Suprapubic skin (tissue), 4 donors: Measurements from ENCODE around the gene ANXA3.

Experiments
- EP300 ChIP-seq: sonication (generic); formaldehyde crosslinking; IDR thresholded peaks from one replicate; pipeline ENCODE4 v1.6.1; 2017; ENCODE audit warnings: antibody characterized with exemption
- POLR2A ChIP-seq, 2 donors: fragments of 450-650 bp; IDR thresholded peaks; one replicate each; pipeline ENCODE4 v1.6.1; 2017; ENCODE audit warnings: antibody characterized with exemption in 2 of 2, mild to moderate bottlenecking in 2 of 2, moderate library complexity in 2 of 2
- POLR2AphosphoS5 ChIP-seq, 3 donors: sonication (generic); formaldehyde crosslinking; IDR thresholded peaks; one replicate each; pipeline ENCODE4 v1.6.1; 2017; ENCODE audit warnings: antibody characterized with exemption in 3 of 3
- TF ChIP-seq, protein P1 (sequence below), 2 donors: fragments of 200-600 bp in 1 of 2; fragments of 450-650 bp in 1 of 2; sonication (generic) in 1 of 2; IDR thresholded peaks; one replicate each; pipeline ENCODE4 v1.5.1; 2016 to 2019; ENCODE audit warnings: antibody characterized with exemption in 2 of 2, mild to moderate bottlenecking in 1 of 2, moderate library complexity in 1 of 2

DNA sequence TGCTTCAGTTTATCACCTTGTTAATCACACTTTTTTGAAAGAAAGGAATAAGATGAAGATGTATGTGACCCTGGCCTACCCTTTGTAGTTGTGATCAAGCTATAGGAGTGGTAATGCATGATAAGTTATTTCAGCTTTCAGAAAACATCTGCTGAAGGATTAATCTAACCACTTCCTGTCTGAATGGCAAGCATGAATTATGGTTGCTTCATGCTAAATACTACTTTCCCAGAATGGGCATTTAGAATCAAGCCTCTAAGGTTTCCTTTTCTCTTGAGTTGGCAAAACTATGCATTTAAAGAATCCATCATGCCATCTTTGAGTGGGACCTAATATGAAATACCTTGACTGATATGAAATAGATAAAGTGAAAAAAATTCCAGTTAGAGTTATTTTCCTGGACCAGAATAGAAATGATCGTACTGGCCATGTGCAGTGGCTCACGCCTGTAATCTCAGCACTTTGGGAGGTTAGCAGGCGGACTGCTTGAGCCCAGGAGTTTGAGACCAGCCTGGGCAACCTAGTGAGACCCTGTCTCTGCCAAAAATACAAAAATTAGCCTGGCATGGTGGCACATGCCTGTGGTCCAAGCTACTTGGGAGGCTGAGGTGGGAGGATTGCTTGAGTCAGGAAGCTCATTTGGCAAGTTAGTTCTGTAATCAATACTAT, 59.1 kb downstream of the ANXA3 start:
- TF ChIP-seq POLR2A (IDR thresholded peaks at IDR 0.05) (no peak), EP300 (no peak), POLR2AphosphoS5 (IDR thresholded peaks at IDR 0.05) (no peak)
- TF ChIP-seq, protein P1, sequence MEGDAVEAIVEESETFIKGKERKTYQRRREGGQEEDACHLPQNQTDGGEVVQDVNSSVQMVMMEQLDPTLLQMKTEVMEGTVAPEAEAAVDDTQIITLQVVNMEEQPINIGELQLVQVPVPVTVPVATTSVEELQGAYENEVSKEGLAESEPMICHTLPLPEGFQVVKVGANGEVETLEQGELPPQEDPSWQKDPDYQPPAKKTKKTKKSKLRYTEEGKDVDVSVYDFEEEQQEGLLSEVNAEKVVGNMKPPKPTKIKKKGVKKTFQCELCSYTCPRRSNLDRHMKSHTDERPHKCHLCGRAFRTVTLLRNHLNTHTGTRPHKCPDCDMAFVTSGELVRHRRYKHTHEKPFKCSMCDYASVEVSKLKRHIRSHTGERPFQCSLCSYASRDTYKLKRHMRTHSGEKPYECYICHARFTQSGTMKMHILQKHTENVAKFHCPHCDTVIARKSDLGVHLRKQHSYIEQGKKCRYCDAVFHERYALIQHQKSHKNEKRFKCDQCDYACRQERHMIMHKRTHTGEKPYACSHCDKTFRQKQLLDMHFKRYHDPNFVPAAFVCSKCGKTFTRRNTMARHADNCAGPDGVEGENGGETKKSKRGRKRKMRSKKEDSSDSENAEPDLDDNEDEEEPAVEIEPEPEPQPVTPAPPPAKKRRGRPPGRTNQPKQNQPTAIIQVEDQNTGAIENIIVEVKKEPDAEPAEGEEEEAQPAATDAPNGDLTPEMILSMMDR (IDR thresholded peaks at IDR 0.05) = no peak
